GM18505 (cell line): ENCODE data around the gene OR10A4.
"Not testable (repeated sequence)": the region's sequence is repeated elsewhere in the genome, so short reads cannot be mapped to it uniquely, and the experiment has no call there.

ENCODE experiments used
- ATAC-seq: cut with Tn5 transposase; IDR thresholded peaks from one replicate; pipeline ENCODE4 v1.9.1; 2021; ENCODE audit not compliant: unreplicated experiment
- POLR2A ChIP-seq: IDR thresholded peaks from 4 replicates; pipeline ENCODE4 v1.6.1; 2011; ENCODE audit warnings: borderline replicate concordance; ENCODE audit not compliant: insufficient read depth, insufficient read length; ENCODE audit errors: extremely low read depth

OR10A4 gene

GRCh38 chr11:6876325-6876724, at the start of gene OR10A4:
OR10A4 (plus strand) TSS chr11:6876625; CDS start chr11:6876648, 23 bp downstream.
- no peak for ATAC-seq
- no peak for TF ChIP-seq POLR2A

GRCh38 chr11:6828103-6828502, 48.3 kb upstream of the OR10A4 start:
- TF ChIP-seq POLR2A = no peak
- no peak for ATAC-seq

- ATAC-seq = no peak
- no peak for TF ChIP-seq POLR2A
Measured at GRCh38 chr11:6833356-6833755, 43.1 kb upstream of the OR10A4 start.

GRCh38 chr11:6834021-6834420, 42.4 kb upstream of the OR10A4 start:
- no peak for TF ChIP-seq POLR2A
- ATAC-seq = no peak

- no peak for TF ChIP-seq POLR2A
- ATAC-seq = no peak
Measured at GRCh38 chr11:6841694-6842093, 34.7 kb upstream of the OR10A4 start.

GRCh38 chr11:6843670-6844069, 32.8 kb upstream of the OR10A4 start:
- no peak for TF ChIP-seq POLR2A
- ATAC-seq = no peak

GRCh38 chr11:6844356-6844755, 32.1 kb upstream of the OR10A4 start:
- no peak for ATAC-seq
- no peak for TF ChIP-seq POLR2A

GRCh38 chr11:6845383-6845782, 31.0 kb upstream of the OR10A4 start, which contains the start of gene OR10A5:
OR10A5 (plus strand) TSS chr11:6845683; CDS start chr11:6845683, 0 bp downstream.
- no peak for TF ChIP-seq POLR2A
- no peak for ATAC-seq

GRCh38 chr11:6850526-6850925, 25.9 kb upstream of the OR10A4 start:
- no peak for TF ChIP-seq POLR2A
- ATAC-seq = no peak

- not testable (repeated sequence) for ATAC-seq
Measured at GRCh38 chr11:6854801-6855200, 21.6 kb upstream of the OR10A4 start.

GRCh38 chr11:6855971-6856541, 20.4 kb upstream of the OR10A4 start:
- TF ChIP-seq POLR2A = no peak
- no peak for ATAC-seq

GRCh38 chr11:6856871-6857270, 19.6 kb upstream of the OR10A4 start:
- ATAC-seq = peak; percentile 71
- no peak for TF ChIP-seq POLR2A

GRCh38 chr11:6862961-6863360, 13.5 kb upstream of the OR10A4 start, which contains the start of gene OR10A2:
OR10A2 (plus strand) TSS chr11:6863057; CDS start chr11:6869755, 6,698 bp downstream.
- no peak for TF ChIP-seq POLR2A
- ATAC-seq = no peak

- no peak for TF ChIP-seq POLR2A
- no peak for ATAC-seq
Measured at GRCh38 chr11:6864438-6864837, 12.0 kb upstream of the OR10A4 start.

- no peak for ATAC-seq
- TF ChIP-seq POLR2A = no peak
Measured at GRCh38 chr11:6871278-6871677, 5.1 kb upstream of the OR10A4 start.

- no peak for TF ChIP-seq POLR2A
- ATAC-seq = no peak
Measured at GRCh38 chr11:6875761-6876160, 664 bp upstream of the OR10A4 start.

- TF ChIP-seq POLR2A = no peak
- no peak for ATAC-seq
Measured at GRCh38 chr11:6876914-6877313, 489 bp downstream of the OR10A4 start.
